HepG2 (cell line): ENCODE data around the gene EEF1AKMT3. TPM values are rescaled to one million over a fixed set of nuclear protein-coding genes. Genes with fewer than 3 reads are reported as not detected.
A peak's percentile ranks its signal among the peaks of the same experiment; 100 is the strongest.

ENCODE experiments used
- ARNT ChIP-seq: fragments of 450-650 bp; IDR thresholded peaks from 2 replicates; pipeline ENCODE4 v1.6.1; 2017
- BHLHE40 ChIP-seq: IDR thresholded peaks from 2 replicates; pipeline ENCODE4 v1.6.1; 2011; ENCODE audit warnings: low read length, improper control_type of control experiment
- DNMT1 ChIP-seq: sonication (generic); formaldehyde crosslinking; IDR thresholded peaks from 2 replicates; pipeline ENCODE4 v1.5.1; 2020; ENCODE audit warnings: mild to moderate bottlenecking, missing genetic modification reagents
- ELF3 ChIP-seq: IDR thresholded peaks from 2 replicates; pipeline ENCODE4 v1.6.1; 2016; ENCODE audit warnings: missing genetic modification reagents, missing compliant biosample characterization
- ELF4 ChIP-seq: sonication (generic); formaldehyde crosslinking; IDR thresholded peaks from 2 replicates; pipeline ENCODE4 v1.5.0; 2020; ENCODE audit warnings: missing genetic modification reagents, mild to moderate bottlenecking, moderate library complexity, borderline replicate concordance
- FOXP1 ChIP-seq, 2 experiments: fragments of 450-650 bp in 1 of 2; IDR thresholded peaks; 2 replicates each; pipeline ENCODE4 v1.6.1; 2017 to 2018; ENCODE audit warnings: antibody characterized with exemption in 1 of 2
- GABPA ChIP-seq, 2 experiments: IDR thresholded peaks; 2 replicates each; pipeline ENCODE4 v1.6.1; 2011 to 2016; ENCODE audit warnings: low read depth in 2 of 2, low read length in 1 of 2, missing biosample characterization in 1 of 2, missing genetic modification characterization in 1 of 2
- HNF4A ChIP-seq: sonication (generic); formaldehyde crosslinking; IDR thresholded peaks from 2 replicates; pipeline ENCODE4 v1.4.0; 2020; ENCODE audit warnings: missing genetic modification reagents
- KLF11 ChIP-seq: IDR thresholded peaks from 2 replicates; pipeline ENCODE4 v1.6.1; 2016; ENCODE audit warnings: missing compliant biosample characterization
- MEIS1 ChIP-seq: sonication (generic); formaldehyde crosslinking; IDR thresholded peaks from 2 replicates; pipeline ENCODE4 v1.9.0; 2021; ENCODE audit warnings: mild to moderate bottlenecking, missing genetic modification reagents, moderate library complexity, borderline replicate concordance
- MTF2 ChIP-seq: sonication (generic); formaldehyde crosslinking; IDR thresholded peaks from 2 replicates; pipeline ENCODE4 v1.5.0; 2020; ENCODE audit warnings: missing genetic modification reagents, borderline replicate concordance
- NR2C2 ChIP-seq: sonication (generic); formaldehyde crosslinking; IDR thresholded peaks from 2 replicates; pipeline ENCODE4 v1.4.0; 2020; ENCODE audit warnings: missing genetic modification reagents, mild to moderate bottlenecking, moderate library complexity, borderline replicate concordance
- PPARG ChIP-seq: conservative IDR thresholded peaks from 2 replicates; pipeline ENCODE4 v1.6.1; 2016; ENCODE audit warnings: missing biosample characterization, missing genetic modification reagents
- SALL1 ChIP-seq: sonication (generic); formaldehyde crosslinking; IDR thresholded peaks from 2 replicates; pipeline ENCODE4 v1.8.0; 2022; ENCODE audit warnings: mild to moderate bottlenecking, missing genetic modification reagents
- SALL2 ChIP-seq: sonication (generic); formaldehyde crosslinking; IDR thresholded peaks from 2 replicates; pipeline ENCODE4 v1.8.1; 2023; ENCODE audit warnings: mild to moderate bottlenecking, missing genetic modification reagents, inconsistent platforms
- TRIM24 ChIP-seq: sonication (generic); formaldehyde crosslinking; IDR thresholded peaks from 2 replicates; pipeline ENCODE4 v1.8.0; 2022; ENCODE audit warnings: mild to moderate bottlenecking, missing genetic modification reagents
- ZNF17 ChIP-seq: sonication (generic); formaldehyde crosslinking; IDR thresholded peaks from 2 replicates; pipeline ENCODE4 v1.5.0; 2020; ENCODE audit warnings: mild to moderate bottlenecking, missing genetic modification reagents
- ZNF709 ChIP-seq: sonication (generic); formaldehyde crosslinking; IDR thresholded peaks from 2 replicates; pipeline ENCODE4 v1.5.0; 2020; ENCODE audit warnings: mild to moderate bottlenecking, missing genetic modification reagents
- ZNF878 ChIP-seq: sonication (generic); formaldehyde crosslinking; IDR thresholded peaks from 2 replicates; pipeline ENCODE4 v1.8.1; 2023; ENCODE audit warnings: mild to moderate bottlenecking, missing genetic modification reagents, moderate library complexity
- polyA plus RNA-seq, 8 experiments: library from polyadenylated mRNA; depleted of rRNA in 3 of 8; stranded (reverse) in 7 of 8; unstranded in 1 of 8; fragments of >200 nt; fragmentation: Illumina TruSeq in 4 of 8; extraction: Trizol in 4 of 8; gene quantifications; 2 replicates each; pipeline versions ENCODE4 v1.2.1 to v1.2.3, GENCODE V29; 2011 to 2016; ENCODE audit warnings: low read depth in 4 of 8, missing spikeins in 1 of 8, mixed read lengths in 1 of 8; ENCODE audit not compliant: insufficient read depth in 1 of 8
- total RNA-seq, 5 experiments: library from RNA; depleted of rRNA; stranded (reverse); fragments of >200 nt; fragmentation: Illumina TruSeq; extraction: Trizol; gene quantifications; 2 replicates each; pipeline ENCODE4 v1.2.3, GENCODE V29; 2016; ENCODE audit warnings: low read depth in 1 of 5
- TF ChIP-seq, protein P1 (sequence below): sonication (generic); formaldehyde crosslinking; IDR thresholded peaks from 2 replicates; pipeline ENCODE4 v1.8.0; 2022; ENCODE audit warnings: missing genetic modification reagents, low read depth, mild to moderate bottlenecking, borderline replicate concordance
- TF ChIP-seq, protein P2 (sequence below), 2 experiments: sonication (generic) in 1 of 2; formaldehyde crosslinking in 1 of 2; IDR thresholded peaks; 2 replicates each; pipeline versions ENCODE4 v1.4.0 to v1.6.1; 2016 to 2020; ENCODE audit warnings: borderline replicate concordance in 1 of 2, low read depth in 1 of 2, mild to moderate bottlenecking in 1 of 2, missing genetic modification reagents in 1 of 2
- TF ChIP-seq, protein P3 (sequence below): sonication (generic); formaldehyde crosslinking; conservative IDR thresholded peaks from 2 replicates; pipeline ENCODE4 v1.4.0; 2020; ENCODE audit warnings: mild to moderate bottlenecking, missing genetic modification reagents, moderate library complexity

The EEF1AKMT3 gene
- total and polyA plus RNA-seq, 2 of the 13 experiments (the other 11 are each of a cell fraction or from before 2014, with no cell fraction given) = 4.7 to 11.4 TPM

DNA sequence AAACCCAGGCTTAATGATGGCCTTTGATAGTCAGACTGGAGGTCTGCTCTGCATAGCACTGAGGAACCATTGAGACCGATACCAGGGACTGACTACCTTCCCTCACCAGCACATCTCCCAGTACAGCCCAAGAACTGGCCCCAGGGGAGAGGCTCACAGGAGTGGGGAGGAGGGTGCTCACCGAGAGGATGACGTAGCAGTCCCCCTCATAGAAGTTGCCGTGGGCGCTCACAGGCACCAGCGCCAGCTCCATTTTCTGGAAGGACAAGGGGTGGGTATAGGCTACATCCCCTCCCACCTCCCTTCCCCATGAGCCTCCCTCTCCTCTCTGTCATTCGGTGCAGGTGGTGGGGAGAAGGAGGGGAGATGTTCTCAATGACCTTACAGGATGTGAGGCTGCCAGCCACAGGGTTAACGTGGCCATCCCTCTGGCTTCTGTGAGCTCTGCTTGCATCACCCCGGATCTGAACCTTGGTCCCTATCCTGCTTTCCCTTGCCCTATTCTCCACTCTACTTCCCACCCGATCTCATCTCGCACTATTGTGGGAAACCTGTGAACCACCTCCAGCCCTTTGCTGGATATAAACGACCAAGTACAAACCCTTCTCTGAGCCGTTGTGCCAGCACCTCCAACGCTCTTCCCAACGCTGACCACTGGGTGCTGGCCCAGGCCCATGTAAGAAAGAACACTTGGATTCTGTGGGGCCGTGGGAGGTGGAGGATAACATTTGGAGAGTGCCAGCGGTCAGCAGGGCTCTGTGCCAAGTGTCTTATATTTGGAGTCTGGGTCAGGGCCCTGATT is 41.8 kb downstream of the EEF1AKMT3 start (continued):
- TF ChIP-seq DNMT1 (CRISPR knock-in tag) = no peak
- TF ChIP-seq, protein P1, sequence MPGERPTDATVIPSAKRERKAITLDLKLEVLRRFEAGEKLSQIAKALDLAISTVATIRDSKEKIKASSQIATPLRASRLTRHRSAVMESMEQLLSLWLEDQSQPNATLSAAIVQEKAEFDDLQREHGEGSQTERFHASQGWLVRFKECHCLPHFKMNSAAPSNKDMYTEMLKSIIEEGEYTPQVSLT (CRISPR knock-in tag) = no peak
- TF ChIP-seq MTF2 = no peak
- no peak for TF ChIP-seq GABPA (IDR thresholded peaks at IDR 0.05; ENCODE audit: low read depth, low read length)
- TF ChIP-seq GABPA (CRISPR knock-in tag; IDR thresholded peaks at IDR 0.05; ENCODE audit: low read depth) = peak; percentile 58; the same call in 1 of the 2 replicates
- TF ChIP-seq ARNT = no peak
- peak; percentile 73 for TF ChIP-seq SALL1 (CRISPR knock-in tag)
- no peak for TF ChIP-seq ZNF878 (CRISPR knock-in tag)
- TF ChIP-seq KLF11 = no peak
- no peak for TF ChIP-seq ZNF17 (CRISPR knock-in tag)
- TF ChIP-seq FOXP1 (IDR thresholded peaks at IDR 0.05) = no peak
- TF ChIP-seq FOXP1 (CRISPR knock-in tag; IDR thresholded peaks at IDR 0.05) = no peak
- peak; percentile 92 for TF ChIP-seq HNF4A (CRISPR knock-in tag)
- TF ChIP-seq ELF4 (CRISPR knock-in tag) = no peak
- TF ChIP-seq NR2C2 = peak; percentile 71; the same call in 1 of the 2 replicates
- no peak for TF ChIP-seq ZNF709
- TF ChIP-seq TRIM24 (CRISPR knock-in tag) = peak; percentile 85
- TF ChIP-seq MEIS1 = no peak
- peak; percentile 41; the same call in 1 of the 2 replicates for TF ChIP-seq PPARG (CRISPR knock-in tag)
- TF ChIP-seq, protein P2, sequence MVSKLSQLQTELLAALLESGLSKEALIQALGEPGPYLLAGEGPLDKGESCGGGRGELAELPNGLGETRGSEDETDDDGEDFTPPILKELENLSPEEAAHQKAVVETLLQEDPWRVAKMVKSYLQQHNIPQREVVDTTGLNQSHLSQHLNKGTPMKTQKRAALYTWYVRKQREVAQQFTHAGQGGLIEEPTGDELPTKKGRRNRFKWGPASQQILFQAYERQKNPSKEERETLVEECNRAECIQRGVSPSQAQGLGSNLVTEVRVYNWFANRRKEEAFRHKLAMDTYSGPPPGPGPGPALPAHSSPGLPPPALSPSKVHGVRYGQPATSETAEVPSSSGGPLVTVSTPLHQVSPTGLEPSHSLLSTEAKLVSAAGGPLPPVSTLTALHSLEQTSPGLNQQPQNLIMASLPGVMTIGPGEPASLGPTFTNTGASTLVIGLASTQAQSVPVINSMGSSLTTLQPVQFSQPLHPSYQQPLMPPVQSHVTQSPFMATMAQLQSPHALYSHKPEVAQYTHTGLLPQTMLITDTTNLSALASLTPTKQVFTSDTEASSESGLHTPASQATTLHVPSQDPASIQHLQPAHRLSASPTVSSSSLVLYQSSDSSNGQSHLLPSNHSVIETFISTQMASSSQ (IDR thresholded peaks at IDR 0.05; ENCODE audit: low read depth) = no peak
- TF ChIP-seq, protein P2 (CRISPR knock-in tag; IDR thresholded peaks at IDR 0.05; ENCODE audit: borderline replicate concordance) = no peak
- TF ChIP-seq SALL2 (CRISPR knock-in tag) = no peak
- TF ChIP-seq BHLHE40 = no peak
- TF ChIP-seq, protein P3, sequence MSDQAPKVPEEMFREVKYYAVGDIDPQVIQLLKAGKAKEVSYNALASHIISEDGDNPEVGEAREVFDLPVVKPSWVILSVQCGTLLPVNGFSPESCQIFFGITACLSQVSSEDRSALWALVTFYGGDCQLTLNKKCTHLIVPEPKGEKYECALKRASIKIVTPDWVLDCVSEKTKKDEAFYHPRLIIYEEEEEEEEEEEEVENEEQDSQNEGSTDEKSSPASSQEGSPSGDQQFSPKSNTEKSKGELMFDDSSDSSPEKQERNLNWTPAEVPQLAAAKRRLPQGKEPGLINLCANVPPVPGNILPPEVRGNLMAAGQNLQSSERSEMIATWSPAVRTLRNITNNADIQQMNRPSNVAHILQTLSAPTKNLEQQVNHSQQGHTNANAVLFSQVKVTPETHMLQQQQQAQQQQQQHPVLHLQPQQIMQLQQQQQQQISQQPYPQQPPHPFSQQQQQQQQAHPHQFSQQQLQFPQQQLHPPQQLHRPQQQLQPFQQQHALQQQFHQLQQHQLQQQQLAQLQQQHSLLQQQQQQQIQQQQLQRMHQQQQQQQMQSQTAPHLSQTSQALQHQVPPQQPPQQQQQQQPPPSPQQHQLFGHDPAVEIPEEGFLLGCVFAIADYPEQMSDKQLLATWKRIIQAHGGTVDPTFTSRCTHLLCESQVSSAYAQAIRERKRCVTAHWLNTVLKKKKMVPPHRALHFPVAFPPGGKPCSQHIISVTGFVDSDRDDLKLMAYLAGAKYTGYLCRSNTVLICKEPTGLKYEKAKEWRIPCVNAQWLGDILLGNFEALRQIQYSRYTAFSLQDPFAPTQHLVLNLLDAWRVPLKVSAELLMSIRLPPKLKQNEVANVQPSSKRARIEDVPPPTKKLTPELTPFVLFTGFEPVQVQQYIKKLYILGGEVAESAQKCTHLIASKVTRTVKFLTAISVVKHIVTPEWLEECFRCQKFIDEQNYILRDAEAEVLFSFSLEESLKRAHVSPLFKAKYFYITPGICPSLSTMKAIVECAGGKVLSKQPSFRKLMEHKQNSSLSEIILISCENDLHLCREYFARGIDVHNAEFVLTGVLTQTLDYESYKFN (CRISPR knock-in tag) = peak; percentile 70
- peak; percentile 55; the same call in 1 of the 2 replicates for TF ChIP-seq ELF3 (CRISPR knock-in tag)
